Spleen (tissue), 7 donors: Measurements from ENCODE around the gene GALNTL6.

Experiments used
- POLR2A ChIP-seq, 3 donors: fragments of 450-650 bp; IDR thresholded peaks; one replicate each; pipeline ENCODE4 v1.5.1; 2017; ENCODE audit warnings: antibody characterized with exemption in 3 of 3, mild to moderate bottlenecking in 1 of 3
- POLR2AphosphoS5 ChIP-seq, 3 donors: sonication (generic); formaldehyde crosslinking; IDR thresholded peaks; one replicate each; pipeline ENCODE4 v1.5.1; 2017; ENCODE audit warnings: antibody characterized with exemption in 3 of 3
- TF ChIP-seq, protein P1 (sequence below), 11 experiments: fragments of 200-600 bp in 7 of 11; fragments of 450-650 bp in 4 of 11; sonication (generic) in 4 of 11; IDR thresholded peaks in 8 of 11; conservative IDR thresholded peaks in 3 of 11; 1 replicate in 7 of 11; 2 replicates in 4 of 11; pipeline versions ENCODE4 v1.4.0 to v1.8.0; 2016 to 2021; ENCODE audit warnings: antibody characterized with exemption in 11 of 11, inconsistent platforms in 4 of 11, mild to moderate bottlenecking in 1 of 11
- donor health status: DM: no; HTN: no; CAD: no; lungs with moderate emphysema.
- donor health status: DM: no; HTN: no; CAD: no.
- donor health status: DM: no; HTN: no; CAD: no.

DNA sequence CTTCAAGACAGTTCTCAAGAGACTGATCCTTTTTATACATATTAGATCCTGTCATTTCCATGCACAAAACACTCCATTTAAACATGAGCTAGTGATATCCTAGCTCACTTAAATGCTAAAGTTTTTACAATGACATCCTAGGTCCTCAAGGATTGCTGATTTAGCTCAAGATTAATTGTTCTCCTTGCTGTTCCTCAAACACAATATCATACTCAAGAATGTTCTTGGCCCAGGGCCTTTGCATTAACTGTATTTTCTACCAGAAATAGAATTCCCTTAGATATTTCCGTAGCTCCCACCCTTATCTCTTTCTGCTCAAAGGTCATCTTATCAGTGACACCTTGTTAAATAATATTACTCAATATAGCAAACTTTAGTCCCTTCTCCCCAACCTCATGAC is 270.1 kb downstream of the GALNTL6 start:
- TF ChIP-seq, protein P1, sequence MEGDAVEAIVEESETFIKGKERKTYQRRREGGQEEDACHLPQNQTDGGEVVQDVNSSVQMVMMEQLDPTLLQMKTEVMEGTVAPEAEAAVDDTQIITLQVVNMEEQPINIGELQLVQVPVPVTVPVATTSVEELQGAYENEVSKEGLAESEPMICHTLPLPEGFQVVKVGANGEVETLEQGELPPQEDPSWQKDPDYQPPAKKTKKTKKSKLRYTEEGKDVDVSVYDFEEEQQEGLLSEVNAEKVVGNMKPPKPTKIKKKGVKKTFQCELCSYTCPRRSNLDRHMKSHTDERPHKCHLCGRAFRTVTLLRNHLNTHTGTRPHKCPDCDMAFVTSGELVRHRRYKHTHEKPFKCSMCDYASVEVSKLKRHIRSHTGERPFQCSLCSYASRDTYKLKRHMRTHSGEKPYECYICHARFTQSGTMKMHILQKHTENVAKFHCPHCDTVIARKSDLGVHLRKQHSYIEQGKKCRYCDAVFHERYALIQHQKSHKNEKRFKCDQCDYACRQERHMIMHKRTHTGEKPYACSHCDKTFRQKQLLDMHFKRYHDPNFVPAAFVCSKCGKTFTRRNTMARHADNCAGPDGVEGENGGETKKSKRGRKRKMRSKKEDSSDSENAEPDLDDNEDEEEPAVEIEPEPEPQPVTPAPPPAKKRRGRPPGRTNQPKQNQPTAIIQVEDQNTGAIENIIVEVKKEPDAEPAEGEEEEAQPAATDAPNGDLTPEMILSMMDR (IDR thresholded peaks at IDR 0.05 in 8 of 11, conservative IDR thresholded peaks at IDR 0.05 in 3 of 11) = no peak
- no peak for TF ChIP-seq POLR2A (IDR thresholded peaks at IDR 0.05)
- no peak for TF ChIP-seq POLR2AphosphoS5 (IDR thresholded peaks at IDR 0.05)
